Panc1 (cell line): Measurements from ENCODE around the gene ZBED4. TPM values are rescaled to one million over a fixed set of nuclear protein-coding genes. Genes with fewer than 3 reads are reported as not detected.

ENCODE experiments used
- ATAC-seq: fragments of 200-7000 bp; cut with Tn5 transposase; 2 replicates; pipeline ENCODE4 v1.9.1; 2020; ENCODE audit warnings: mild to moderate bottlenecking, moderate library complexity
- BruUV-seq: library from RNA; stranded (reverse); fragments of 400-500 nt; replicated peaks from 2 replicates; lab custom pipeline; 2021; lab: Mats Ljungman, UMichigan
- CTCF ChIA-PET: fragments of 300-600 bp; sonication (Branson Sonifier 250); formaldehyde crosslinking; loops from one replicate; lab custom pipeline; 2022; ENCODE audit warnings: antibody characterized with exemption; lab: Charles Lee
- POLR2A ChIA-PET: fragments of 300-600 bp; sonication (Branson Sonifier 250); formaldehyde crosslinking; loops from one replicate; lab custom pipeline; 2022; ENCODE audit warnings: antibody characterized with exemption; lab: Charles Lee
- DNase-seq: peaks from one replicate; pipeline ENCODE4 v3.0.0-alpha.2; 2010; ENCODE audit warnings: low read depth, low spot score
- H3K27ac ChIP-seq: 2 replicates; pipeline ENCODE4 v1.5.1; 2011; ENCODE audit warnings: mild to moderate bottlenecking, low read length, inconsistent platforms
- H3K27me3 ChIP-seq: fragments of 200-500 bp; sonication (Bioruptor generic); 2 replicates; pipeline ENCODE4 v1.6.0; 2014; ENCODE audit warnings: low read length, inconsistent platforms; ENCODE audit not compliant: control insufficient read depth, insufficient read depth
- H3K36me3 ChIP-seq: fragments of 200-500 bp; sonication (Bioruptor generic); 2 replicates; pipeline ENCODE4 v1.5.1; 2014; ENCODE audit warnings: inconsistent platforms, mild to moderate bottlenecking, low read length, moderate library complexity; ENCODE audit not compliant: control insufficient read depth, insufficient read depth
- H3K4me1 ChIP-seq: 2 replicates; pipeline ENCODE4 v1.5.1; 2011; ENCODE audit warnings: inconsistent platforms, mild to moderate bottlenecking, low read length, moderate library complexity; ENCODE audit not compliant: control insufficient read depth, insufficient read depth
- H3K4me3 ChIP-seq, 2 experiments: 2 replicates each; pipeline ENCODE4 v1.5.1; 2011 to 2012; ENCODE audit warnings: low read depth in 2 of 2, low read length in 2 of 2, mild to moderate bottlenecking in 2 of 2, inconsistent platforms in 1 of 2, moderate library complexity in 1 of 2
- H3K9me3 ChIP-seq: fragments of 200-500 bp; sonication (Bioruptor generic); 2 replicates; pipeline ENCODE4 v1.5.1; 2014; ENCODE audit warnings: low read depth, mild to moderate bottlenecking, inconsistent platforms, low read length, moderate library complexity; ENCODE audit not compliant: control insufficient read depth, insufficient read depth
- CTCF ChIP-seq: fragments of 450-650 bp; IDR thresholded peaks from 2 replicates; pipeline ENCODE4 v1.5.1; 2017; ENCODE audit warnings: mild to moderate bottlenecking
- POLR2AphosphoS5 ChIP-seq: IDR thresholded peaks from 2 replicates; pipeline ENCODE4 v1.6.1; 2012; ENCODE audit warnings: mild to moderate bottlenecking, low read depth, low read length, moderate library complexity
- REST ChIP-seq, 2 experiments: IDR thresholded peaks; 2 replicates each; pipeline ENCODE4 v1.6.1; 2011 to 2012; ENCODE audit warnings: low read depth in 2 of 2, control low read depth in 1 of 2, low read length in 1 of 2, mild to moderate bottlenecking in 1 of 2, moderate library complexity in 1 of 2; ENCODE audit not compliant: insufficient read depth in 1 of 2
- SIN3A ChIP-seq: IDR thresholded peaks from 2 replicates; pipeline ENCODE4 v1.6.1; 2012; ENCODE audit warnings: low read depth, mild to moderate bottlenecking, low read length, moderate library complexity, borderline replicate concordance; ENCODE audit not compliant: insufficient read depth
- TCF7L2 ChIP-seq: IDR thresholded peaks from 2 replicates; pipeline ENCODE4 v1.6.1; 2011; ENCODE audit warnings: mild to moderate bottlenecking, low read depth, low read length, inconsistent platforms
- in situ Hi-C: cut with HindIII; loops from 2 replicates; pipeline ENCODE4 v1.10.0; 2016; ENCODE audit warnings: low sequenced_read_pairs, low pct_unique_long_range_greater_than_20kb
- intact Hi-C: fragments of 100-400 bp; cut with micrococcal nuclease; formaldehyde crosslinking; loops from one replicate; pipeline ENCODE4 v1.10.0; 2022; ENCODE audit not compliant: unreplicated experiment
- total RNA-seq: library from RNA; stranded (reverse); gene quantifications from one replicate; pipeline ENCODE4 v1.2.1, GENCODE V29; 2021; ENCODE audit not compliant: unreplicated experiment

ZBED4 gene
- total RNA-seq, 1 experiment from 2014 or later, result 17.3 TPM

GRCh38 chr22:49886346-49887063 is 32.9 kb downstream of the ZBED4 start:
- POLR2A ChIA-PET, result no interaction called here
- in situ Hi-C loops, result no loop called here

GRCh38 chr22:49887064-49887451 is 33.4 kb downstream of the ZBED4 start:
- Histone ChIP-seq H3K4me1 (no peaks in the 10 kb centered on the region), H3K4me3 (no peak overlapping the region), H3K36me3 (no peaks in the 10 kb centered on the region), H3K9me3 (no peaks in the 10 kb centered on the region; the same call in 1 of the 2 replicates), H3K27me3 (no peaks in the 10 kb centered on the region), H3K27ac (no peak overlapping the region)
- TF ChIP-seq TCF7L2 (no peak), CTCF (no peak), REST (IDR thresholded peaks at IDR 0.05; ENCODE audit: insufficient read depth in 1 of 2, low read depth in 2 of 2, low read length in 1 of 2) (no peak), POLR2AphosphoS5 (no peak), SIN3A (no peak)
- ATAC-seq (no peak), DNase-seq (no peak)
- ChIA-PET POLR2A (no interaction called here), CTCF (no interaction called here)
- intact Hi-C loops (no loop called here), in situ Hi-C loops (no loop called here)
- no TSS peak for BruUV-seq

More at GRCh38 chr22:49886346-49887063, 32.9 kb downstream of the ZBED4 start:
- ATAC-seq, result no peak
- CTCF ChIA-PET, result no interaction called here
- Histone ChIP-seq H3K9me3 (no peaks in the 10 kb centered on the region; the same call in 1 of the 2 replicates), H3K27me3 (no peaks in the 10 kb centered on the region), H3K27ac (no peak overlapping the region), H3K4me1 (no peaks in the 10 kb centered on the region), H3K4me3 (no peak overlapping the region), H3K36me3 (no peaks in the 10 kb centered on the region)
- intact Hi-C loops, result no loop called here
- BruUV-seq, result no TSS peak
- no peak for TF ChIP-seq CTCF
- no peak for TF ChIP-seq SIN3A
- TF ChIP-seq POLR2AphosphoS5, result no peak
- no peak for TF ChIP-seq REST (IDR thresholded peaks at IDR 0.05; ENCODE audit: insufficient read depth in 1 of 2, low read depth in 2 of 2, low read length in 1 of 2)
- no peak for TF ChIP-seq TCF7L2
- DNase-seq, result no peak
